Activated B cell treated with CpG ODN at 0.5 μM for 24 hours (primary cell): Measurements from ENCODE around the gene PGS1. TPM values are rescaled to one million over a fixed set of nuclear protein-coding genes. Genes with fewer than 3 reads are reported as not detected.

ENCODE experiments used
- ATAC-seq: fragments of 200-7000 bp; cut with Tn5 transposase; one replicate; pipeline ENCODE4 v1.10.0; 2021; ENCODE audit warnings: low read depth, mild to moderate bottlenecking, moderate library complexity
- CTCF ChIA-PET: fragments of 350-600 bp; sonication (Branson Sonifier 250); formaldehyde crosslinking; loops from one replicate; lab custom pipeline; 2021; ENCODE audit warnings: antibody characterized with exemption; lab: Charles Lee
- POLR2A ChIA-PET: fragments of 350-600 bp; sonication (Branson Sonifier 250); formaldehyde crosslinking; loops from one replicate; lab custom pipeline; 2021; ENCODE audit warnings: antibody characterized with exemption; lab: Charles Lee
- DNase-seq: peaks from one replicate; pipeline ENCODE4 v3.0.0; 2022
- H3K27ac Mint-ChIP-seq: one replicate; pipeline ENCODE4 v1.8.0; 2020; ENCODE audit warnings: mixed read lengths
- H3K27me3 Mint-ChIP-seq: one replicate; pipeline ENCODE4 v1.8.0; 2021; ENCODE audit warnings: mixed read lengths
- H3K36me3 Mint-ChIP-seq: one replicate; pipeline ENCODE4 v1.8.0; 2021; ENCODE audit warnings: low read depth, mixed read lengths
- H3K4me1 Mint-ChIP-seq: one replicate; pipeline ENCODE4 v1.8.0; 2021; ENCODE audit warnings: mixed read lengths
- H3K4me3 Mint-ChIP-seq: one replicate; pipeline ENCODE4 v1.8.0; 2020; ENCODE audit warnings: mild to moderate bottlenecking, mixed read lengths
- H3K9me3 Mint-ChIP-seq: one replicate; pipeline ENCODE4 v1.8.0; 2020; ENCODE audit warnings: mixed read lengths
- CTCF ChIP-seq: fragments of 200-600 bp; IDR thresholded peaks from one replicate; pipeline ENCODE4 v1.8.0; 2022; ENCODE audit warnings: antibody characterized with exemption, mild to moderate bottlenecking
- intact Hi-C: fragments of 100-400 bp; cut with micrococcal nuclease; formaldehyde crosslinking; loops from one replicate; pipeline ENCODE4 v1.15.1; 2024
- total RNA-seq: library from RNA; stranded (reverse); gene quantifications from 2 replicates; pipeline ENCODE4 v1.2.3, GENCODE V29; 2022

Gene PGS1
- total RNA-seq, 1 donor from 2014 or later, result 76.1 TPM

DNA sequence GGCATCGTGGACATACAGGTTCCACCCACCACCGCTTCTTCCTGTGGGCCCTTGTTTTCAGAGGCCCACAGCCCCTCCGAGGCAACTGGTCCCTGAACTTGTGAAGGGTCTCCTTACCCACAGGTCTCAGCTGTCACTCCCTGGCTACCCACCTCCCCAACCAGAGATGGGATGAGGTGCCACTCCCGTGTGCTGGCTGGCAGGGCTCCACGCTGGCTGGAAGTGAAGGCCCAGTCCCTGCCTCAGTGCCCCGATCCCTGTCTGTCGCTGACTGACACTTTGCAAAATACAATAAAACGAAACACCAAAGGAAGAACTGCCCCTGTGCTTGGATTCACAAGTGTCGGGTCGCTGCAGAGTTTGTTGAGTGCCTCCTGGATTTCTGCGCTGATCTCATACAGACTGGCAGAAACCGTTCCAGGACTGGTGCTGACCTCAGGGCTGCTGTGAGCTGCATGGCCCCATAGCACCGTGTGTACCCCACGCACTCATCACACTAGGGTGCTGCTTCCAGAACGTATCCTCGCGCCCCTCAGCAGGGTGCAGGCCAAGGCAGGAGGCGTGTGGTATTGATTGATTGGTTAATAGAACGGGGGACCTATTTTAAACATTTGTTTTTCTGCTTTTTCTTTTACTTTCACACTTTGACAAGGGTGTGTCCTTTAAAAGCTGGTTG is 57.0 kb downstream of the PGS1 start:
- ChIA-PET POLR2A (no interaction called here), CTCF (interaction anchor here (0.9 kb wide), 1 partner anchor 273 kb away, joined by 3 read pairs; no protein-coding TSS in a partner anchor)
- DNase-seq, result no peak
- TF ChIP-seq CTCF, result no peak
- ATAC-seq, result no peak
- peaks cover 2% of the 10 kb centered on the region for H3K4me1 Mint-ChIP-seq
- peaks cover 4% of the 10 kb centered on the region for H3K27me3 Mint-ChIP-seq
- H3K4me3 Mint-ChIP-seq, result no peak overlapping the region
- H3K36me3 Mint-ChIP-seq, result no peaks in the 10 kb centered on the region
- H3K9me3 Mint-ChIP-seq, result no peaks in the 10 kb centered on the region
- H3K27ac Mint-ChIP-seq, result no peak overlapping the region
- intact Hi-C loops, result no loop called here

- ChIA-PET CTCF (no interaction called here), POLR2A (no interaction called here)
- Mint-ChIP-seq H3K36me3 (no peaks in the 10 kb centered on the region), H3K9me3 (no peaks in the 10 kb centered on the region), H3K4me1 (peaks cover 2% of the 10 kb centered on the region), H3K27ac (no peak overlapping the region), H3K27me3 (peaks cover 4% of the 10 kb centered on the region), H3K4me3 (no peak overlapping the region)
- DNase-seq (no peak), ATAC-seq (peak; percentile 14)
- no peak for TF ChIP-seq CTCF
- intact Hi-C loops, result no loop called here
These were observed 59.2 kb downstream of the PGS1 start for GRCh38 chr17:78437508-78438169.

GRCh38 chr17:78438271-78438691 is 59.8 kb downstream of the PGS1 start:
- intact Hi-C loops, result no loop called here
- Mint-ChIP-seq H3K27ac (no peak overlapping the region), H3K4me1 (peaks cover 2% of the 10 kb centered on the region), H3K4me3 (no peak overlapping the region), H3K9me3 (no peaks in the 10 kb centered on the region), H3K27me3 (peaks cover 4% of the 10 kb centered on the region), H3K36me3 (no peaks in the 10 kb centered on the region)
- CTCF ChIA-PET, result no interaction called here
- TF ChIP-seq CTCF, result no peak
- ATAC-seq (no peak), DNase-seq (no peak)
- POLR2A ChIA-PET, result no interaction called here

- POLR2A ChIA-PET, result interaction anchor here (0.6 kb wide), 1 partner anchor 93 kb away, joined by 4 read pairs; no protein-coding TSS in a partner anchor
- intact Hi-C loops, result no loop called here
- H3K27ac Mint-ChIP-seq, result no peak overlapping the region
These were observed 60.4 kb downstream of the PGS1 start for GRCh38 chr17:78438694-78439325.

More at GRCh38 chr17:78438694-78439325, 60.4 kb downstream of the PGS1 start:
- Mint-ChIP-seq H3K4me3 (no peak overlapping the region), H3K4me1 (peaks cover 2% of the 10 kb centered on the region), H3K27me3 (peaks cover 4% of the 10 kb centered on the region), H3K9me3 (no peaks in the 10 kb centered on the region), H3K36me3 (no peaks in the 10 kb centered on the region)
- no peak for ATAC-seq
- CTCF ChIA-PET, result no interaction called here
- TF ChIP-seq CTCF, result no peak
- DNase-seq, result no peak
